MCF 10A (cell line): Measurements from ENCODE around the gene FGGY. TPM values are rescaled to one million over a fixed set of nuclear protein-coding genes. Genes with fewer than 3 reads are reported as not detected.
"Not testable (repeated sequence)": the region's sequence is repeated elsewhere in the genome, so short reads cannot be mapped to it uniquely, and the experiment has no call there.

Source experiments
- BruUV-seq: library from RNA; stranded (reverse); fragments of 400-500 nt; replicated peaks from 2 replicates; lab custom pipeline; 2021; lab: Mats Ljungman, UMichigan
- CTCF ChIA-PET: fragments of 300-600 bp; sonication (Branson Sonifier 250); formaldehyde crosslinking; extraction: SDS; loops from one replicate; lab custom pipeline; 2021; ENCODE audit warnings: antibody characterized with exemption, inconsistent platforms; lab: Yijun Ruan, JAX
- POLR2A ChIA-PET: fragments of 300-600, 350-650 bp; sonication (Branson Sonifier 250); formaldehyde crosslinking; extraction: SDS; loops from one replicate; lab custom pipeline; 2020; ENCODE audit warnings: antibody characterized with exemption, inconsistent platforms; lab: Yijun Ruan, JAX
- DNase-seq: peaks from one replicate; pipeline ENCODE4 v3.0.0-alpha.2; 2018; ENCODE audit not compliant: unreplicated experiment
- H3K27ac Mint-ChIP-seq: one replicate; pipeline ENCODE4 v1.8.0; 2022; ENCODE audit warnings: mild to moderate bottlenecking, low read depth, mixed read lengths; ENCODE audit not compliant: unreplicated experiment
- H3K27me3 Mint-ChIP-seq: one replicate; pipeline ENCODE4 v1.8.0; 2022; ENCODE audit warnings: mixed read lengths; ENCODE audit not compliant: insufficient read depth, unreplicated experiment
- H3K36me3 Mint-ChIP-seq: one replicate; pipeline ENCODE4 v1.8.0; 2022; ENCODE audit warnings: mild to moderate bottlenecking, moderate library complexity, mixed read lengths; ENCODE audit not compliant: insufficient read depth, unreplicated experiment
- H3K4me1 Mint-ChIP-seq: one replicate; pipeline ENCODE4 v1.8.0; 2022; ENCODE audit warnings: mixed read lengths; ENCODE audit not compliant: insufficient read depth, unreplicated experiment
- H3K4me3 Mint-ChIP-seq: one replicate; pipeline ENCODE4 v1.8.0; 2022; ENCODE audit warnings: mild to moderate bottlenecking, moderate library complexity, mixed read lengths; ENCODE audit not compliant: unreplicated experiment
- H3K9me3 Mint-ChIP-seq: one replicate; pipeline ENCODE4 v1.8.0; 2022; ENCODE audit warnings: mixed read lengths; ENCODE audit not compliant: unreplicated experiment
- CTCF ChIP-seq: fragments of 200-600 bp; IDR thresholded peaks from one replicate; pipeline ENCODE4 v1.8.0; 2022; ENCODE audit warnings: antibody characterized with exemption, mild to moderate bottlenecking; ENCODE audit not compliant: unreplicated experiment
- intact Hi-C: fragments of 100-400 bp; cut with micrococcal nuclease; formaldehyde crosslinking; loops from 2 replicates; pipeline ENCODE4 v1.14.1; 2022
- total RNA-seq: library from RNA; stranded (reverse); gene quantifications from 2 replicates; pipeline ENCODE4 v1.2.3, GENCODE V29; 2022

FGGY gene
- total RNA-seq, 1 experiment from 2014 or later, result 10.6 TPM

GRCh38 chr1:59468828-59469428, 172.0 kb downstream of the FGGY start:
- peaks cover 7% of the 10 kb centered on the region for H3K9me3 Mint-ChIP-seq
- POLR2A ChIA-PET, result interaction anchor here (0.6 kb wide), 1 partner anchor 24 kb away, joined by 3 read pairs; no protein-coding TSS in a partner anchor
- no peaks in the 10 kb centered on the region for H3K4me1 Mint-ChIP-seq
- intact Hi-C loops, result no loop called here
- H3K27ac Mint-ChIP-seq, result no peak overlapping the region
- no peak for DNase-seq
- BruUV-seq, result no TSS peak
- H3K36me3 Mint-ChIP-seq, result peaks cover 7% of the 10 kb centered on the region
- H3K27me3 Mint-ChIP-seq, result no peaks in the 10 kb centered on the region
- CTCF ChIA-PET, result interaction anchor here (0.6 to 0.7 kb wide), 4 partner anchors 84 to 1318 kb away, joined by 3 read pairs; no protein-coding TSS in a partner anchor
- no peak overlapping the region for H3K4me3 Mint-ChIP-seq
- no peak for TF ChIP-seq CTCF

GRCh38 chr1:59471991-59472570, 175.2 kb downstream of the FGGY start:
- CTCF ChIA-PET, result interaction anchor here (0.7 kb wide), 1 partner anchor 144 kb away, joined by 3 read pairs; no protein-coding TSS in a partner anchor
- DNase-seq, intact Hi-C loops, H3K4me1 Mint-ChIP-seq, H3K27ac Mint-ChIP-seq, H3K4me3 Mint-ChIP-seq, H3K9me3 Mint-ChIP-seq, H3K36me3 Mint-ChIP-seq, BruUV-seq, POLR2A ChIA-PET, H3K27me3 Mint-ChIP-seq: not testable (repeated sequence)

GRCh38 chr1:59473831-59474230, 176.9 kb downstream of the FGGY start:
- Mint-ChIP-seq H3K4me1 (peaks cover 9% of the 10 kb centered on the region), H3K9me3 (peaks cover 7% of the 10 kb centered on the region), H3K36me3 (no peaks in the 10 kb centered on the region), H3K27ac (no peak overlapping the region), H3K27me3 (no peaks in the 10 kb centered on the region), H3K4me3 (no peak overlapping the region)
- no peak for DNase-seq
- TF ChIP-seq CTCF, result no peak
- intact Hi-C loops, result no loop called here
- no TSS peak for BruUV-seq
- ChIA-PET POLR2A (interaction anchor here (0.5 to 0.6 kb wide), 2 partner anchors 12 to 691 kb away, joined by 3 read pairs; no protein-coding TSS in a partner anchor), CTCF (no interaction called here)

GRCh38 chr1:59474496-59474895, 177.6 kb downstream of the FGGY start:
- no peak for DNase-seq
- intact Hi-C loops, result no loop called here
- H3K36me3 Mint-ChIP-seq, result no peaks in the 10 kb centered on the region
- no TSS peak for BruUV-seq
- no peaks in the 10 kb centered on the region for H3K27me3 Mint-ChIP-seq
- CTCF ChIA-PET, result no interaction called here
- TF ChIP-seq CTCF, result no peak
- no peak overlapping the region for H3K4me3 Mint-ChIP-seq
- peaks cover 5% of the 10 kb centered on the region for H3K9me3 Mint-ChIP-seq
- POLR2A ChIA-PET, result interaction anchor here (0.5 kb wide), 1 partner anchor 690 kb away, joined by 3 read pairs; no protein-coding TSS in a partner anchor
- no peak overlapping the region for H3K27ac Mint-ChIP-seq
- peaks cover 9% of the 10 kb centered on the region for H3K4me1 Mint-ChIP-seq
